ENCODE results near the gene LURAP1L.

- TF ChIP-seq CTCF (conservative IDR thresholded peaks at IDR 0.05 in 1 of 2, IDR thresholded peaks at IDR 0.05 in 1 of 2; ENCODE audit: low read depth in 1 of 2, low read length in 2 of 2) (no peak), EZH2 (IDR thresholded peaks at IDR 0.05; ENCODE audit: low read length, missing control alignments) (no peak)
Observed at GRCh38 chr9:12833701-12834100, 58.9 kb downstream of the LURAP1L start.
